GM19035 (cell line): ENCODE measurements around the gene ABLIM3.
"Not testable (repeated sequence)": the region's sequence is repeated elsewhere in the genome, so short reads cannot be mapped to it uniquely, and the experiment has no call there.

Source experiments
- ATAC-seq: cut with Tn5 transposase; IDR thresholded peaks from one replicate; pipeline ENCODE4 v1.9.1; 2021; ENCODE audit not compliant: unreplicated experiment

ABLIM3 gene

DNA sequence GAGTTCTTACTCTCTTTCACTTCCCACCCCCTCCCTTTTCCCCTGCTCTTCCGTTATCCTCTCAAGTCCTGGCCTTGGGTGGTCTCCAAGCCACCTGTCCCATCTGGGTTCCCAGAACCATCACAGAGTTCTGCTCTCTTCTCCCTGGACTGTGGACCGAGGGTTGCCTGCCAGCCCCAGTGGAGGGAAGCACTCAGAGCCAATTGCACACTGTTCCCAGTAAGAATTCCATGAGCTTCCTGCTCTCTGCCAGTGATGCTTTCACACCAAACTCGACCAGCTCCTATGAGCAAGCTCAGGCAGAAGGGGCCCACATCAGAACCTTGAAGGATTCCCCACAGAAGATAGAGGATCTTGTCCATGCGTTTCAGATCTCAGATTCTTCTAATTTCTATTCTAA is 110.3 kb downstream of the ABLIM3 start:
- ATAC-seq: no peak

DNA sequence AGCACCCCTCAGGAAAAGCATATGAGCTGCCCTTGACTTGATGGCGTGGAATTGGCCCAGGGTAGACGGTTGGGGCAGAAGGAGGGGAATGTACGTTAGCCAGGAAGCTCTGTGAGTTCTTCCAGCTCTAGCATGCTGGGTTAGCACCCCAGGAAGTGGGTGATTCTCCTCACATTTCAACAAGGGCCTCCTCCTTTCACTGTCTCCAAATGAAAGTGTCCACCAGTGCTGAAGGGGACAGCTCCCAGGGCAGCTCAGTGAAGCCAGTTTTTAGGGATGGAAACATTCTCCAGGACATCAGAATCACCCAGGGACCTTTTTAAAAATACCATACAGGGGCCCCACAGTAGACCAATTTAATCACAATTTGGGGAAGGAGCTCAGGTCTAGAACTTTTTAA is 113.2 kb downstream of the ABLIM3 start:
- ATAC-seq: no peak

DNA sequence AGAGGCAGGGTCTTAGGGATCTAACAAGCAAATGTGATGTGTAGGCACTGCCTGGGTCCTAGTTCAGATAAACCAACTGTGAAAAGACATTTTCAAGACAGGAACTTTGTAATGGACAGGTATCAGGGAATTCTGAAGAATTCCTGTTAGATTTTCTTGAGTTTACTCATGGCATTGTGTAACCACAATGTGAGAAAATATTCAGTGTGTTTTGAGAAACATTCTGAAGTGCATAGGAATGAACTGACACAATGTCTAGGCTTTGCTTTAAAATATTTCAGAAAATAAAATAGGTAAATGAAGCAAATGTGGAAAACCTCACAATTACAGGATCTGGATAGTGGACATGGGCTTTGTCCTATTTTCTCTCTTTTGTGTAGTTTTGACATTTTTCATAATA is 115.2 kb downstream of the ABLIM3 start:
- ATAC-seq: no peak

DNA sequence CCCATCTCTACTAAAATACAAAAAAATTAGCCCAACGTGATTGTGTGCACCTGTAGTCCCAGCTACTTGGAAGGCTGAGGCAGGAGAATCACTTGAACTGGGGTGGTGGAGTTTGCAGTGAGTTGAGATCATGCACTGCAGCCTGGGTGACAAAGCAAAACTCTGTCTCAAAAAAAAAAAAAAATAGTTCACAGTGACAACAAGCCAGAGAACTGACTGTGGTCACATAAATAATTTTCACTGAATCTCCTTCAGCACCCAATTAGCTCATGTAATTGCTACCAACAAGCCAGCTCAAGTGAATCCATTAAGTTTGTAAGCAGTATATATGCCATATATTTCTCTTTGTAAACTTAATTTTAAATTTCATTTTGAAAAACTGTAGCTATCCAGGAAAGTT is 115.8 kb downstream of the ABLIM3 start:
- no peak for ATAC-seq

DNA sequence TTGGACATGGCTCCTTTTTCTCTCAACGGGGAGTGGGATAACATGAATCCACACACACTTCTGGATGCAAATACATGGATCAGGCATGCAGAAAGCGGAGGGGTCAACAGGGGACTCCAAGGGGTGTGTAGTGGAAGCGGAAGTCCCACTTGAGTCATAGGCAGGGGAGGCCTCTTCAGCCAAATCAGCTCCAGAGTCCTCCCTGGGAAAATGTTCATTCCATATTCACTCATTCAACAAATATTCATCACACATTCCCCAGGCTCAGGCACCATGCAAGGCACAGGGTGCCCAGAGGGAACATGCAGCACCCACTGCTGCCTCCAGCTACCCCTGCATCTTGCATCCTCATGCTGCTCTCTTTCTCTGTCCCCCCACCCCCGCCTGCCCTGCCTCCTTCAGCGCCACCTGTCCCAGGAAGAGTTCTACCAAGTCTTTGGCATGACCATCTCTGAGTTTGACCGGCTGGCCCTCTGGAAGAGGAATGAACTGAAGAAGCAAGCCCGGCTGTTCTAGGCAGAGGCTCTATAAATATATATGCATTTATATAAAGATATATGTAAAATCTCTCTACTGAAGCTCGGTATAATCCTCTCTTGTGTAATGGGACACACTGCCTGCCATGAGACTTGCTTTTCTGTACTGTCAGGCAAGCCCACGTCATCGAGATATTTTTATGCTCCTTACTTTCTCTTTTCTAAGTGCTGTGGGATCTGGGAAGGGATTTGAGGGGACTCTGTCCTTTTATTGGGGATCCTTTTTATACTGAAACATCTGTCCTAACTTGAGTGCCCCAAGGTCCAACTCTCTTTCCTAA is 116.8 kb downstream of the ABLIM3 start:
- no peak for ATAC-seq

DNA sequence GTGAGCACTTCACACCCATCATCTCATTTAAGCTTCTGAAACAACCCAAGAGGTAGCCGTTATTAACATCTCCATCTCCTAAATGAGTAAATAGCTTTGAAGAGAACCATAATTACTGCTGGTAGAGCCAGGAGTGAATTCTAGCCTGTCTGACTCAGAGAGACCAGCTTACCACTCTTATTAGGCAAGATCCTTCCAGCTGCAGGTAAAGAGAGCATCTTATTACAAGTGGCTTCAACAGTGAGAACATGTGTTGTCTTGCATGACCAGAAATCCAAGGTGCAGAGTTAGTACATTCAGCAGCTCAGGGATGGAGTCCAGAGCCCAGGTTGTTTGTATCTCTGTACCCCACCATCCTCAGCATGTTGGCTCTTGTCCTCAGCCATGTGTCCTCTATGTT is 119.5 kb downstream of the ABLIM3 start:
- no peak for ATAC-seq

DNA sequence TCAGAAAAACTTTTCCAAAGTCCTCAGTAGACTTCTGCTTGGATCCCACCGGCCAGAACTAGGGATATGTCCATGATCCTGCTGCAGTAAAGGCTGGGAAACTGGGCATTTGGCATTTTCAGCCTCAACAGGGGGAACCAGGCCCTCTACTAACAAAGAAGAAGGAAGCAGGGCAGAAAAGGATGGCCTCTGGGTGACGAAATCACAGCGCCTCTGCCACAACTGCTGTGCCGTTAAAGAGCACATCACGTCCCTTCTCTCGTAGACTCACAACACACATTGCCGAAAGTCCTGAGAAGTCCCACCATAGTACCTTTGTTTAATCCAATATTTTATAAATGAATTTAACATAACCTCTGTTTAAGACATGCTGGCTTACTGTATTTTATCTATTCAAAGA is 120.0 kb downstream of the ABLIM3 start:
- ATAC-seq: no peak

DNA sequence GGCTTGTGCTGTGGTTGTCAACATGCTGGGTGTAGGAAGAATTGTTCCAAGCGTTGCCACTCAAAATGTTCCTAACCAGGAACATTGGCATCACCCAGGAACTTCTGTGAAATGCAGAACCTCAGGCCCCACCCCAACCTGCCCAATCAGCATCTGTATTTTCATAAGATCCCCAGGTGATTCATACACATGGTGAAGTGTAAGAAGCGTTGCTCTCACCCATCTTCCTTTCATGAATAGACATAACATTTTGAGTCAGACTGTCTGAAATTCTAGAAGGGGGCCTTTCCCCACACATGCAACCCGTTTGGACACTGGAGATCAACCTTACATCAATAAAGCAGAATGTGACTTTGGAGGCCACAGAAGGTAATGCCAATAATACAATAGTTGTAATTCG is 121.0 kb downstream of the ABLIM3 start:
- no peak for ATAC-seq

DNA sequence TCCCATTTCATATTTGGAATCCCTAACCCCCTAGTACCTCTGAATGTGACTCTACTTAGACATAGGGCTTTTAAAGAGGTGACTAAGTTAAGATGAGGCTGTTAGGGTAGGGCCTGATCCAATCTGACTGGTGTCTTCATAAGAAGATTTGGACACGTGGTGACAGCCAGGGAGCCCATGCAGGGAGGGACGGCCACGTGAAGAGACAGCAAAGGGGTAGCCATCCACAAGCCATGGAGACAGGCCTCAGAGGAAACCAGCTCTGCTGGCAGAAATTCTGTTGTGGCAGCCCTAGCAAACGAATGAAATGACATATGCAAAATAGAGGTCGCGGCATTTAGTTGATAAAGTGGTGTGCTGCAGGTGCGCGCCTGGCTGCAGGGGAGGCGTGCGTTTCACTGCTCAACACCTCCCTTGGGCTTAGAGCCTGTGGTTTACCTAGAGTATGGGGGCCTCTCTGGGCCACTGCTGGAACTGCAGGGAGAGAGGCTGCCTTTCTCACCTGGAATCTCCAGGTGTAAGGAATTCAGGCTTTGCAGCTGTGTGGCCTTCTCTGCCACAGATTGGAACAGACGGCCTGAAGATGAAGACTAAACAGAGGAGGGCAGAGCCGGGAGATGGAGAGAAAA is 123.3 kb downstream of the ABLIM3 start:
- peak; percentile 89 for ATAC-seq

DNA sequence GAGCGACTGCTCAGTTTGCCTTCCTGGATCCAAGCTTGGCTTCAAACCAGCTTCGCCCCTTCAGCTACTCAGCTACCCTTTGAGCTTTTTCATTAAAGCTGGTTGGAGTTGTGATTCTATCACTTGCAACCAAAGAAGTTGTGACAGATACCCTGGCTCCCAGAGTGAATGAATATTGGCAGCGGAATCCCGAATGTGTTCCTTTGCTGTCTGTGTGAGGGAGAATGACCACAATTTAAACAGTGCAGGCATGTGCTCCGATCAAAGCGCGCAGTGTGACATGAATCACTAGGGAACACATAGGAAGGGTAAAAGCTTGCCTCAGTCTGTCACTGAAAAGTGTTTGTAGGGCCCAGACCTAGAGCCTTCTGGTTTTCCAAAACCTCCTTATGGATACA is 123.8 kb downstream of the ABLIM3 start:
- no peak for ATAC-seq

DNA sequence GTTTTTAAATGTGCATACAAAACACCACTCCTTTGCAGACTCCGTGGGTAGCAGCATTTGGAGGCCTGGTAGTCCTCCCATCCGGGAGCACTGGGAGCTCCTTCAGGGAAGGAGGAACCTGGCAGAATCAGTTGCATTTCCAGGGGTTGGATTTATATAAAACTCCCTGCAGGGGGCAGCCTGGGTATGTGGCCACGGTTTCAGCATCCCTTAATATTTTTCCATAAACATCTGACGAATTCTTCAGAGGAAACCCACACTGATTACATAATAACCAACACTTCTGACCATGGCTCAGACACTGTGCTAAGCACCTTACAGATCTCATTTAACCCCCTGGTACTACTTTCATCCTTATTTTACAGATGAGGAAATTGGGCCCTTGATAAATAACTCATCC is 124.3 kb downstream of the ABLIM3 start:
- ATAC-seq: no peak

DNA sequence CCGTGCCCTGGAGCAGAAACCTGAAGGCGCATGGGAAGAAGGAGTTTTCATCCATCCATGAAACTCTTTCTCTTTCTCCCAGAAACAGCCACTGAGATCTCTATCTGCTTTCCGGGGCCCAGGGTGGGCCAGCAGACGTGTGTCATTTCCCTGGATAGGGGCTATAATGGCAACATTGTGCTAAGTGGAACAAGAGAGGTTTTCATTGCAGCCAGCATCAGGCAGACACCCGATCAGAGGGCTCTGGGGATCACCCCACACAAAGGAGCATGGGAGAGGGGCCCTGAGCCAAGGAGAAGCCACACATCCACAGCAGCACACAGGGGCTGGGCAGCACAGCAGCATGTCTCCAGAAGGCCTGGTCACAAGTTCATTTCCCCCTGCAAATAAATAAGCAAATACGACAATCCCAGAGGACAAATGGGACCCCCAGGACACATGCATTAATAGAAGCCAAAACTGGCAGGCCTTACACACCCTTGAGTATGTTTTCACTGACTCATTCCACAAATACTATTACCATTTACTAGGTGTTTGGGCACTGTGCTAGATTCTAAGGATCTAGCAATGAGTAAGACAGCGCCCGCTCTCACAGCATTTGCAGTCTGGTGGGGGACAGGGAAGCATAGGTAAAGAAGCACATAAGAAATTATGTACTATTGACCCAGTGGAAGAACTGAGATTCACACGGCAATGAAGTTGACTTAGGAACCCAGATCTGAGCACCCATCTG is 126.1 kb downstream of the ABLIM3 start:
- no peak for ATAC-seq

DNA sequence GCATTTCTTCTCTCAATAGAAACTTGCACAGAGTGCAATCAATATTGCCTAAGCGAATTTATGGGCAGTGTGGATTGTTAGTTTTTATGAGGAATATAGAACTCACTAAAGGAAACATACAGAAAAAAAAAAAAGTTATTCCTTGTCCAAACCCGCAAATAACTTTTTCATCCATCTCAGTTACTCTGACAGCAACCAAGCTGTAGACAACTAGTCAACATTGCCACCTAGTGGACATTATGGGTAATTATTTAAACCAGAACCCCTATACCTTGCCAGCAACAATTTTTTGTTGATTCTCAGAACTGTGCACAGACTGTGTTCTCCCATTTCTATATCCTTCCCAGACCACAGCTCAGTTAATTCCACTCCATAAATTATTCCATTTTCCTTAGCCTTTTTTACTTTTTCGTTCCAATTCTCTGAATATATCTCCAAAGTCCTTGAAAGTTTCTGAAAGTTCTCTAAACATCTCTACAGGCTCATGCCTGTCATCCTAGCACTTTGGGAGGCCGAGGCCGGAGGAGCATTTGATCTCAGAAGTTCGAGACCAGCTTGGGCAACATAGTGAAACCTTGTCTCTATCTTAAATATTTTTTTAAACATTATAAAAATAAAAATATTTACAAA is 127.8 kb downstream of the ABLIM3 start:
- ATAC-seq: no peak

DNA sequence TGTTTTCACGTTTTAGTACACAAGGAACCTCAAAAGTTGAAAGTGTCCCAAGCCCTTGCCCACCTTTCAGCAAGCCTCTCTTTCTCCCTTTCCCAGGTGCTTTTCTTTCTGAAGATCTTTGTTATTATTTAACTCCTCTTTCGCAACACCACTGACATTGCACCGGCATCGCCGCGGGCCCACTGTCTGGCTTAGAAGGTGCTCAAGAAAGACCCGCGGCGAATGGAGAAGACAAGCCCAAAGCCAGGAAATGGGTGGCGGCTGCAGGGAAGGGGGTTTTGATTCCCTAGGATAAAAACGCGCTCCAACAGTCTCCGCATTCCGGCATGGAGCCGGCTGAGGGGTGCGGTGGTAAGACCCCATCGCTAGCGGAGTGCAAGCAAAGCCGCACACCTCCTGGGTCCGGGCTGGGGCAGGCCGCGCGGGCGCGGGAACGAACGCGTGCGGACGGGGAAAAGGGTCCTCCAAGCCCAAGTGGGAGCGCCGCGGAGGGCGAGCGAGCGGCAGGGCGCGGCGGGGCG is 130.0 kb downstream of the ABLIM3 start:
- no peak for ATAC-seq

DNA sequence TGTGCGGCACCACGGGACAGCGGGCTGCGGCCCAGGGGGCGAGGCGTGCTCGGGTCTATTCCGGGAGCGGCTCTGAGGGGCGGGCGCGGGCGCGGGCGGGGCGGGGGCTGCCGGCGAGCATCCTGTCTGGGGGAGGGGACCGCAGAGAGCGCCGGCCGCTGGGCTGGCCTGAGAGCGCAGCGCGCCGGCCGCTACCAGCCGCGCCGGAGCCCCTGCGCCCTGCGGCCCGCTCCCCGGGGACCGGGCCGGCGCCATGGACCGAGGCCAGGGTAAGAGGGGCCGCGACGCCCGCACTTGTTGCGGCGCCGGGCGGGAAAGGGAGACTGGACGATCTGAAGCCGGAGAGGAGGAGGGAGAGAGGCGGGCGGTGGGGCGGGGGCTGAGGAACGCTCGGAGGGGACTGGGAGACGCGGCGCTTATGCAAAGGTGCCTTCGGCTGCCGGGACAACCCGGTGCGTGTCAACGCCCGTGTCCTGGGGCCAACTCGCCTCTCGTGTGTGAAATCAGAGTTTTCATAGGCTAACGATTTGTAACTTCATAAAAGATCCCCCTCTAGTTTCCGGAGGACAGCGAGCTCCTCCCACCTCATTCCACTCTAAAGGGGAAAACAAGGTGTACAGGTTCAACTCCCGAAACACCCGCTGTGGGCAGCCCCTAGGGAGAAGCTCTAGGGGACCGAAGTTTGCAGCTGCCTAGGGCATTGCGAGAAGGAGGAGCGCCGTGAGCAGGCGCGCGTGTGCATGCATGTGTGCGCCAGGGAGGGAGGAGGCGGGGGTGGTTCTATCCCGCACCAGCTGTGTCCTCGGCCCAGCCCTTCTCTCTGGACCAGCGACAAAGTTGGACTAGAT is 130.6 kb downstream of the ABLIM3 start, which contains the start of gene AFAP1L1:
Gene AFAP1L1, plus strand, starts transcription at position 144 of the 848 bp plus-strand sequence. Its CDS starts 110 bp downstream, at position 254.
- ATAC-seq: no peak

DNA sequence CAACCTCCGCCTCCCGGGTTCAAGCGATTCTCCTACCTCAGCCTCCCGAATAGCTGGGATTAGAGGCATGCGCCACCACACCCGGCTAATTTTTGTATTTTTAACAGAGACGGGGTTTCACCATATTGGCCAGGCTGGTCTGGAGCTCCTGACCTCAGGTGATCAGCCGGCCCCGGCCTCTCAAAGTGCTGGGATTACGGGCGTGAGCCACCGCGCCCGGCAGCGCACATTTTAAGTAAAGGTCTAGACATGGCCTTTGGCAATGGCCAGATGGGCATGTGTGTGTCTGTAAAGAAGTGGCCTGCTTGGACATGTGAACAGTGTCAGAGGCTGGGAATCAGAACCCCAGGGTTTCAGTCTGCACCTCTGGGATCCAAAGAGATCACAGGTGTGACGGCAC is 131.5 kb downstream of the ABLIM3 start:
- not testable (repeated sequence) for ATAC-seq

DNA sequence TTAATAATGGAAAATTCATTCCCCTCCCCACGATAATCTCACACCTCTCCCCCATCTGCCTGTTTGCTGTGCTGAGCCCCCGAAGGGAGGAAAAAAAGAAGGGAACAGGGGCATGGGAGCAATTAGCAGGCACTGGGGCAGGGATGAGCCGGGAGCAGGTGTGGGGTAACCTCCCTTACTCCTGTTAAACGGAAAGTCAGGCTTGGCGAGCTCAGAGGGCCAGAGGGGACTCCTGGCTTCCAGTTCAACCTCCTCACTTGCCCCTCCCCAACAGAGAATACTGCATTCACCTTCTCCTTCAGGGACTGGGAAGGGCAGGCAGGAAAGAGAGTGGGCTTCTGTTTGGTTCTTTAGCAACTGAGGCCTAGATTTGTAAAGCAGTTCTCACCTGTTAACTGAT is 131.9 kb downstream of the ABLIM3 start:
- no peak for ATAC-seq

DNA sequence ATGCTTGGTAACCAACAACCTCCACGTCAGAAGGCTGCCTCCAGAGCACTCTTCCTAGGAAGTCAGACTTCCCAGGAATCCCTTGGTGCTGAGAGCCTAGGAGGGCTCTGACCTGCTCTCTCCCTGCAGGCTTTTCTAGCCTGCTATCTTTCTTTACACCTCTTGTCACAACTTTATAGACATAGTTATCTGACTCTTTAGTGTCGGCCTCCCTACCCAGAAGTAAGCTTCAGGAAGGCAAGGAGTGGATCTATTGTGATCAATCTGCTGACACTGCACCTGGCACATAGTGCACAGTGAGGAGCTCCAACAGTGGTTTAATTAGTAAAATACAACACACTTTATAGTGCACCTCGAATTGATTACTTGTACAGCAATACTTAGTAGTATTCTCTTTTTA is 132.7 kb downstream of the ABLIM3 start:
- no peak for ATAC-seq

DNA sequence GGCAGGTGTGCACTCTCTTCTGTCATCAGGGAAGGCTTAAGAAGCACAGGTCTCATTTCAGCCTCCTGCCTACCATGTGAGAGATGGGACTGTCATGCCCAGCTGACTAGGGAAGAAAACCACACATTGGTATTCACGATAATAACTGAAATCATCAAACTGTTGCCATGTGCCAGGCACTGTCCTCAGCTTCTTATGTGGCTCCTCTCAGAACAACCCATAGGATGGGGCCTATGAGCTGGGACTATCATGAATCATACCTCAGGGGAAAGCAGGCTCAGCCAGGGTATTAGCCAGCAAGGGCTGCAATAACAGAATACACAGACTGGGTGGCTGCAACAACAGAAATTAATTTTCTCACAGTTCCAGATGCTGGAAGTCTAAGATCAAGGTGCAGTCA is 133.6 kb downstream of the ABLIM3 start:
- ATAC-seq: no peak

DNA sequence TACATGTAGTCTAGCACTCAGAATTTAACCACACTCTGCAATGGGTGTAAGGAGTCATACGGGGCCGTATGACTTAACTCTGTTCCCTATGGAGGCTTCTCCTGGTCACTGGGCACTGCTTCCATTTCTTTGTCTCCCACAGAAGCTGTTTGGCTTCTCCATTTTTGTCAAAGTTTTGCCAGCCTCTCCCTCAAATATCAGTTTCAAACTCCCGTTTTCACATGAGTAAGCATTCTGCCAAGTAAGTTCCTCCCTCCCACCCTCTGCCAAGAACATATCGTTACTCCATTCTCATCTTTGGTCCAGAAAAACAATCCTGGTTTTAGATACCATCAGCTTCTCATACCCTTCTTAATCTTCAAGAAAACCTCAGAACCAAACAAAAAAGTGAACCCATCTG is 136.5 kb downstream of the ABLIM3 start:
- no peak for ATAC-seq
